GM12878 (cell line): ENCODE results near the gene SIRT7. TPM values are rescaled to one million over a fixed set of nuclear protein-coding genes. Genes with fewer than 3 reads are reported as not detected.

Source experiments
- ATAC-seq: fragments of 200-7000 bp; cut with Tn5 transposase; 3 replicates; pipeline ENCODE4 v1.9.1; 2020; ENCODE audit warnings: mild to moderate bottlenecking, moderate library complexity
- BruUV-seq: library from RNA; stranded (reverse); fragments of 400-500 nt; replicated peaks from 2 replicates; lab custom pipeline; 2021; lab: Mats Ljungman, UMichigan
- CTCF ChIA-PET: fragments of 300-600 bp; sonication (Branson Sonifier 250); formaldehyde crosslinking; extraction: SDS; loops from one replicate; lab custom pipeline; 2021; ENCODE audit warnings: inconsistent platforms; lab: Yijun Ruan, JAX
- POLR2A ChIA-PET: fragments of 350-600 bp; formaldehyde crosslinking; extraction: SDS; loops from one replicate; lab custom pipeline; 2021; ENCODE audit warnings: inconsistent platforms; lab: Charles Lee
- RAD21 ChIA-PET: fragments of 300-600 bp; sonication (Branson Sonifier 250); formaldehyde crosslinking; loops from one replicate; lab custom pipeline; 2023; ENCODE audit warnings: antibody characterized with exemption; ENCODE audit not compliant: unreplicated experiment; lab: Charles Lee
- SMC1A ChIA-PET: fragments of 300-600 bp; sonication (Branson Sonifier 250); formaldehyde crosslinking; loops from one replicate; lab custom pipeline; 2023; ENCODE audit not compliant: unreplicated experiment, uncharacterized antibody; lab: Charles Lee
- DNase-seq: peaks from one replicate; pipeline ENCODE4 v3.0.0-alpha.2; 2011; ENCODE audit warnings: low read depth, low spot score
- FAIRE-seq: peaks from 3 replicates; lab custom pipeline; 2011; peaks lifted over from hg19 to GRCh38; lab: Jason Lieb, UNC
- H2AFZ ChIP-seq: 2 replicates; pipeline ENCODE4 v1.6.0; 2011; ENCODE audit warnings: low read depth, low read length, control low read depth; ENCODE audit not compliant: control insufficient read depth
- H3K27ac ChIP-seq: 2 replicates; pipeline ENCODE4 v1.5.1; 2011; ENCODE audit warnings: control low read depth; ENCODE audit not compliant: control insufficient read depth, insufficient read depth
- H3K27me3 ChIP-seq, 2 experiments: replicated peaks in 1 of 2; 2 replicates each; pipeline versions ENCODE4 v1.6.0 to v1.6.1; 2011; ENCODE audit warnings: low read length in 1 of 2; ENCODE audit not compliant: control insufficient read depth in 2 of 2, insufficient read depth in 2 of 2
- H3K36me3 ChIP-seq, 2 experiments: 2 replicates each; pipeline ENCODE4 v1.5.1; 2011; ENCODE audit warnings: low read length in 1 of 2; ENCODE audit not compliant: control insufficient read depth in 2 of 2, insufficient read depth in 2 of 2
- H3K4me1 ChIP-seq: 2 replicates; pipeline ENCODE4 v1.6.1; 2011; ENCODE audit warnings: mild to moderate bottlenecking, low read length, moderate library complexity, mixed read lengths; ENCODE audit not compliant: control insufficient read depth, insufficient read depth
- H3K4me2 ChIP-seq: 2 replicates; pipeline ENCODE4 v1.6.0; 2011; ENCODE audit warnings: control low read depth; ENCODE audit not compliant: control insufficient read depth, insufficient read depth
- H3K4me3 ChIP-seq: fragments of 200-600 bp; sonication (generic); 2 replicates; pipeline ENCODE4 v1.5.1; 2016
- H3K79me2 ChIP-seq: 2 replicates; pipeline ENCODE4 v1.6.0; 2011; ENCODE audit warnings: low read length; ENCODE audit not compliant: control insufficient read depth, insufficient read depth
- H3K9ac ChIP-seq: 2 replicates; pipeline ENCODE4 v1.8.0; 2011; ENCODE audit warnings: low read length, control low read depth, mixed read lengths; ENCODE audit not compliant: control insufficient read depth, insufficient read depth
- H3K9me3 ChIP-seq: replicated peaks from 3 replicates; pipeline ENCODE4 v1.5.1; 2011; ENCODE audit warnings: mild to moderate bottlenecking, low read length; ENCODE audit not compliant: control insufficient read depth, insufficient read depth
- H4K20me1 ChIP-seq: 2 replicates; pipeline ENCODE4 v1.6.0; 2011; ENCODE audit not compliant: control insufficient read depth, insufficient read depth
- E2F8 ChIP-seq: fragments of 450-650 bp; IDR thresholded peaks from 2 replicates; pipeline ENCODE4 v1.6.1; 2018; ENCODE audit warnings: mild to moderate bottlenecking, low read depth, moderate library complexity; ENCODE audit not compliant: partially characterized antibody
- E4F1 ChIP-seq: fragments of 450-650 bp; IDR thresholded peaks from 2 replicates; pipeline ENCODE4 v1.6.1; 2018; ENCODE audit warnings: borderline replicate concordance, mild to moderate bottlenecking; ENCODE audit not compliant: partially characterized antibody
- HDAC2 ChIP-seq: fragments of 200-600 bp; sonication (generic); IDR thresholded peaks from 2 replicates; pipeline ENCODE4 v1.6.1; 2017
- POLR2A ChIP-seq: IDR thresholded peaks from 2 replicates; pipeline ENCODE4 v1.6.1; 2011; ENCODE audit warnings: low read depth, mild to moderate bottlenecking, low read length
- POLR2AphosphoS5 ChIP-seq: IDR thresholded peaks from 2 replicates; pipeline ENCODE4 v1.6.1; 2011; ENCODE audit warnings: mild to moderate bottlenecking, low read length, inconsistent platforms
- RAD51 ChIP-seq: fragments of 450-650 bp; IDR thresholded peaks from 2 replicates; pipeline ENCODE4 v1.6.1; 2016; ENCODE audit warnings: moderate library complexity, mild to moderate bottlenecking, inconsistent platforms
- SUZ12 ChIP-seq: fragments of 200-600 bp; sonication (generic); IDR thresholded peaks from one replicate; pipeline ENCODE4 v1.6.1; 2018; ENCODE audit warnings: antibody characterized with exemption, mild to moderate bottlenecking; ENCODE audit not compliant: unreplicated experiment
- ZBTB4 ChIP-seq: fragments of 450-650 bp; formaldehyde crosslinking; IDR thresholded peaks from 2 replicates; pipeline ENCODE4 v1.4.0; 2022; ENCODE audit warnings: mild to moderate bottlenecking, moderate library complexity
- ZNF384 ChIP-seq: IDR thresholded peaks from 2 replicates; pipeline ENCODE4 v1.6.1; 2012; ENCODE audit warnings: low read depth, mild to moderate bottlenecking, low read length, improper control_type of control experiment, borderline replicate concordance
- WGBS: methylation state at CpG from one replicate; pipeline ENCODE4 v1.1.6; 2016; ENCODE audit warnings: low lambda C conversion rate; ENCODE audit not compliant: insufficient replicate concordance, insufficient coverage; ENCODE audit errors: missing lambda C conversion rate; 5-methylcytosine and 5-hydroxymethylcytosine counted together
- in situ Hi-C: fragments of 300-500 bp; cut with MboI; formaldehyde crosslinking; loops from 9 replicates; pipeline ENCODE4 v1.14.3; 2018; ENCODE audit warnings: mixed read lengths
- intact Hi-C: fragments of 100-400 bp; cut with micrococcal nuclease; formaldehyde crosslinking; loops from one replicate; pipeline ENCODE4 v1.14.2; 2022; ENCODE audit not compliant: unreplicated experiment
- polyA plus RNA-seq, 11 experiments: library from polyadenylated mRNA; depleted of rRNA in 4 of 11; unstranded in 6 of 11; stranded (reverse) in 5 of 11; fragments of >200 nt; fragmentation: Nextera tagmentation in 4 of 11; fragmentation: Illumina TruSeq in 1 of 11; extraction: Ambion mirVana in 4 of 11; extraction: Trizol in 1 of 11; gene quantifications; 1 replicate in 1 of 11; 2 replicates in 10 of 11; pipeline versions ENCODE4 v1.2.1 to v1.2.3, GENCODE V29; 2011 to 2016; ENCODE audit warnings: inconsistent platforms in 2 of 11, missing spikeins in 2 of 11, low read depth in 1 of 11
- total RNA-seq, 4 experiments: library from RNA; depleted of rRNA in 3 of 4; stranded (reverse); fragments of >200 nt in 3 of 4; fragmentation: Illumina TruSeq in 1 of 4; extraction: Trizol in 1 of 4; gene quantifications; 2 replicates each; pipeline versions ENCODE4 v1.2.1 to v1.2.3, GENCODE V29; 2013 to 2021

The SIRT7 gene
- total and polyA plus RNA-seq, 10 of the 15 experiments (the other 5 are each of a cell fraction or from before 2014, with no cell fraction given) = 1.2 to 56.2 (median 22.7) TPM

- intact Hi-C loops = no loop called here
- ChIA-PET SMC1A (no interaction called here), CTCF (no interaction called here), POLR2A (no interaction called here), RAD21 (no interaction called here)
- FAIRE-seq (no peak), DNase-seq (no peak), ATAC-seq (no peak)
- no peak overlapping the region for H2AFZ ChIP-seq
- no peak overlapping the region for H3K4me2 ChIP-seq
- no peaks in the 10 kb centered on the region for H3K9me3 ChIP-seq
- peaks cover 11% of the 10 kb centered on the region for H3K4me1 ChIP-seq
- no peaks in the 10 kb centered on the region for H4K20me1 ChIP-seq
- H3K27ac ChIP-seq = no peak overlapping the region
- H3K9ac ChIP-seq = no peak overlapping the region
- peaks cover 37% of the 10 kb centered on the region for H3K79me2 ChIP-seq
- TF ChIP-seq E2F8 = no peak
- no peak for TF ChIP-seq ZNF384
- TF ChIP-seq POLR2A = 0 out of 2 replicates have a peak, but pooled peaks have one; percentile 39
- no peak for TF ChIP-seq SUZ12
- TF ChIP-seq HDAC2 = no peak
- no peak for TF ChIP-seq RAD51
- no peak for TF ChIP-seq E4F1
- TF ChIP-seq POLR2AphosphoS5 = no peak
- no peak for TF ChIP-seq ZBTB4 (CRISPR knock-in tag)
- in situ Hi-C loops = no loop called here
- H3K36me3 ChIP-seq = peaks cover 14 to 28% of the 10 kb centered on the region in 2 experiments
- BruUV-seq = no TSS peak
- 96% methylated on average over 36 of the region's 36 CpGs for WGBS
- H3K27me3 ChIP-seq = no peaks in the 10 kb centered on the region
- no peak overlapping the region for H3K4me3 ChIP-seq
These were observed 3.7 kb downstream of the SIRT7 start for GRCh38 chr17:81914103-81914850.
